ENCODE measurements around the gene NTF4.
A peak's percentile ranks its signal among the peaks of the same experiment; 100 is the strongest.

DNA sequence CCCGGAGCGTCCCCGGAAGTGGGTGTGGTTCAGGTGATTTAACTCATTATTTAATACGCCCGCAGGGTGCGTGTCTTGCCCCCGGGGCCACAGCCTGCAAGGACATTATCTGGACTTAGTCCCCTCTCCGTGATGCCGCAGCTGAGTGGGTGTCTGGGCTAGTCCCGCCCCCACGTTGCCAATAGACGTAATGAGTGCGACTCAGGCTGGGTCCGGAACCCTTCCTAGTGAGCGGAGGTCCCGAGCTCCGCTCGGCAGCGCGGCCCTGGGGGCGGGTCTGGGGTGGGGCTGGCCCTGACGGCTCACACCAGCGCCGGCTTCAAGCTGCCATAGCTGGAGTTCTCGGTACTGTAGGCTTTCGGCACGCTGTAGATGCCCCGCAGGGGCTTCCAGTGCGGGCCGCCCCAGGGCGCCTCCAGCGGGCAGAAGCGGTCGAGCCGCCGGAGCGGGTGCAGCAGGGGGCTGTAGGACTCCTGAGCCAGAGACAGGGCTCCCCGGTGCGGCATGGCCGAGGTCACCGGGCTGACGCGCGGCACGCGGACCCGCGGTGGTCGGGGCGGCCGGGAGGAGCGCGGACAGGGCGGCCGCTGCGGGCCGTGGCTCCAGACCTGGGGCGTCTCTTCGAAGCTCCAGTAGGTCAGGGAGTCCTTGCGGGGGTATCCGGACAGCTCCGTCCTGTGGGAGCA is 46.8 kb downstream of the NTF4 start:
- TF ChIP-seq, protein P1, sequence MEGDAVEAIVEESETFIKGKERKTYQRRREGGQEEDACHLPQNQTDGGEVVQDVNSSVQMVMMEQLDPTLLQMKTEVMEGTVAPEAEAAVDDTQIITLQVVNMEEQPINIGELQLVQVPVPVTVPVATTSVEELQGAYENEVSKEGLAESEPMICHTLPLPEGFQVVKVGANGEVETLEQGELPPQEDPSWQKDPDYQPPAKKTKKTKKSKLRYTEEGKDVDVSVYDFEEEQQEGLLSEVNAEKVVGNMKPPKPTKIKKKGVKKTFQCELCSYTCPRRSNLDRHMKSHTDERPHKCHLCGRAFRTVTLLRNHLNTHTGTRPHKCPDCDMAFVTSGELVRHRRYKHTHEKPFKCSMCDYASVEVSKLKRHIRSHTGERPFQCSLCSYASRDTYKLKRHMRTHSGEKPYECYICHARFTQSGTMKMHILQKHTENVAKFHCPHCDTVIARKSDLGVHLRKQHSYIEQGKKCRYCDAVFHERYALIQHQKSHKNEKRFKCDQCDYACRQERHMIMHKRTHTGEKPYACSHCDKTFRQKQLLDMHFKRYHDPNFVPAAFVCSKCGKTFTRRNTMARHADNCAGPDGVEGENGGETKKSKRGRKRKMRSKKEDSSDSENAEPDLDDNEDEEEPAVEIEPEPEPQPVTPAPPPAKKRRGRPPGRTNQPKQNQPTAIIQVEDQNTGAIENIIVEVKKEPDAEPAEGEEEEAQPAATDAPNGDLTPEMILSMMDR (IDR thresholded peaks at IDR 0.05), result peak in 5 of 6 experiments; percentile 19 to 50 (median 26)
- no peak for TF ChIP-seq POLR2A (IDR thresholded peaks at IDR 0.05)

Measured in adrenal gland (tissue), 5 donors.